Liver (tissue), 9 donors: ENCODE results near the gene RAB28. TPM values are rescaled to one million over a fixed set of nuclear protein-coding genes. Genes with fewer than 3 reads are reported as not detected.

ENCODE experiments used
- DNase-seq: peaks from one replicate; pipeline ENCODE4 v3.0.0-alpha.2; 2017; ENCODE audit warnings: low spot score
- H3K27ac ChIP-seq, 2 donors: one replicate each; pipeline ENCODE4 v1.7.0; 2013; ENCODE audit warnings: inconsistent platforms in 2 of 2, low read length in 2 of 2, control low read depth in 1 of 2, low read depth in 1 of 2, mild to moderate bottlenecking in 1 of 2
- H3K27me3 ChIP-seq, 4 donors: one replicate each; pipeline versions ENCODE4 v1.6.1 to v1.7.0; 2013; ENCODE audit warnings: low read length in 3 of 4, inconsistent platforms in 1 of 4, mild to moderate bottlenecking in 1 of 4, moderate library complexity in 1 of 4; ENCODE audit not compliant: control insufficient read depth in 4 of 4, insufficient read depth in 4 of 4
- H3K36me3 ChIP-seq, 4 donors: one replicate each; pipeline versions ENCODE4 v1.6.1 to v1.7.0; 2013; ENCODE audit warnings: low read length in 3 of 4, mild to moderate bottlenecking in 3 of 4, low read depth in 1 of 4, moderate library complexity in 1 of 4; ENCODE audit not compliant: control insufficient read depth in 4 of 4, insufficient read depth in 3 of 4
- H3K4me1 ChIP-seq, 4 donors: one replicate each; pipeline versions ENCODE4 v1.6.1 to v1.7.0; 2013; ENCODE audit warnings: low read length in 3 of 4, mild to moderate bottlenecking in 3 of 4, moderate library complexity in 1 of 4; ENCODE audit not compliant: control insufficient read depth in 4 of 4, insufficient read depth in 4 of 4
- H3K4me3 ChIP-seq, 3 donors: one replicate each; pipeline versions ENCODE4 v1.6.1 to v1.7.0; 2013; ENCODE audit warnings: low read length in 3 of 3, control low read depth in 1 of 3, low read depth in 1 of 3, mild to moderate bottlenecking in 1 of 3
- H3K9ac ChIP-seq, 2 donors: one replicate each; pipeline ENCODE4 v1.7.0; 2013; ENCODE audit warnings: low read length in 2 of 2, mild to moderate bottlenecking in 2 of 2, moderate library complexity in 2 of 2, control low read depth in 1 of 2, low read depth in 1 of 2
- H3K9me3 ChIP-seq, 4 donors: one replicate each; pipeline versions ENCODE4 v1.6.1 to v1.7.0; 2013; ENCODE audit warnings: low read length in 3 of 4; ENCODE audit not compliant: control insufficient read depth in 4 of 4
- FOXA1 ChIP-seq: IDR thresholded peaks from 2 replicates; pipeline ENCODE4 v1.6.1; 2016; ENCODE audit warnings: antibody characterized with exemption
- FOXA2 ChIP-seq: IDR thresholded peaks from 2 replicates; pipeline ENCODE4 v1.6.1; 2016; ENCODE audit warnings: antibody characterized with exemption
- GABPA ChIP-seq, 2 donors: IDR thresholded peaks in 1 of 2; conservative IDR thresholded peaks in 1 of 2; 2 replicates each; pipeline ENCODE4 v1.6.1; 2016; ENCODE audit warnings: antibody characterized with exemption in 2 of 2, mild to moderate bottlenecking in 1 of 2, moderate library complexity in 1 of 2
- HNF4G ChIP-seq: IDR thresholded peaks from 2 replicates; pipeline ENCODE4 v1.6.1; 2016; ENCODE audit warnings: antibody characterized with exemption
- NR2F2 ChIP-seq: IDR thresholded peaks from 2 replicates; pipeline ENCODE4 v1.6.1; 2016; ENCODE audit warnings: antibody characterized with exemption
- RAD21 ChIP-seq, 2 donors: IDR thresholded peaks; 2 replicates each; pipeline ENCODE4 v1.6.1; 2016; ENCODE audit warnings: antibody characterized with exemption in 2 of 2, mild to moderate bottlenecking in 2 of 2
- RXRA ChIP-seq, 2 donors: IDR thresholded peaks; 2 replicates each; pipeline ENCODE4 v1.6.1; 2017 to 2018; ENCODE audit warnings: antibody characterized with exemption in 2 of 2, mild to moderate bottlenecking in 1 of 2
- SP1 ChIP-seq: IDR thresholded peaks from 2 replicates; pipeline ENCODE4 v1.6.1; 2018; ENCODE audit warnings: antibody characterized with exemption, mild to moderate bottlenecking
- TAF1 ChIP-seq: conservative IDR thresholded peaks from 2 replicates; pipeline ENCODE4 v1.6.1; 2016; ENCODE audit warnings: antibody characterized with exemption, mild to moderate bottlenecking
- YY1 ChIP-seq: IDR thresholded peaks from 2 replicates; pipeline ENCODE4 v1.6.1; 2016; ENCODE audit warnings: antibody characterized with exemption, mild to moderate bottlenecking
- WGBS: extraction: QIAGEN DNeasy Blood & Tissue Kit; methylation state at CpG from one replicate; pipeline ENCODE4 v1.1.7; 2013; 5-methylcytosine and 5-hydroxymethylcytosine counted together
- polyA plus RNA-seq, 2 donors: library from polyadenylated mRNA; stranded (reverse) in 1 of 2; unstranded in 1 of 2; fragments of 200-250 nt in 1 of 2; fragments of >200 nt in 1 of 2; fragmentation: Nextera tagmentation in 1 of 2; extraction: Ambion mirVana in 1 of 2; gene quantifications; one replicate each; pipeline versions ENCODE4 v1.2.1 to v1.2.3, GENCODE V29; 2013 to 2015
- total RNA-seq, 2 donors: library from RNA; depleted of rRNA; stranded (reverse); fragments of >200 nt; gene quantifications; one replicate each; pipeline ENCODE4 v1.2.3, GENCODE V29; 2014
- TF ChIP-seq, protein P1 (sequence below): IDR thresholded peaks from 2 replicates; pipeline ENCODE4 v1.6.1; 2016; ENCODE audit warnings: antibody characterized with exemption
- TF ChIP-seq, protein P2 (sequence below): IDR thresholded peaks from 2 replicates; pipeline ENCODE4 v1.6.1; 2016; ENCODE audit warnings: antibody characterized with exemption, mild to moderate bottlenecking
- TF ChIP-seq, protein P3 (sequence below): IDR thresholded peaks from 2 replicates; pipeline ENCODE4 v1.6.1; 2016; ENCODE audit warnings: antibody characterized with exemption
- donor health status: healthy.
- donor health status: healthy.
- donor health status: healthy.
- donor health status: healthy.
- donor health status: healthy.

The RAB28 gene
- total and polyA plus RNA-seq, 4 donors, result 3.9 to 7.7 (median 6.8) TPM

DNA sequence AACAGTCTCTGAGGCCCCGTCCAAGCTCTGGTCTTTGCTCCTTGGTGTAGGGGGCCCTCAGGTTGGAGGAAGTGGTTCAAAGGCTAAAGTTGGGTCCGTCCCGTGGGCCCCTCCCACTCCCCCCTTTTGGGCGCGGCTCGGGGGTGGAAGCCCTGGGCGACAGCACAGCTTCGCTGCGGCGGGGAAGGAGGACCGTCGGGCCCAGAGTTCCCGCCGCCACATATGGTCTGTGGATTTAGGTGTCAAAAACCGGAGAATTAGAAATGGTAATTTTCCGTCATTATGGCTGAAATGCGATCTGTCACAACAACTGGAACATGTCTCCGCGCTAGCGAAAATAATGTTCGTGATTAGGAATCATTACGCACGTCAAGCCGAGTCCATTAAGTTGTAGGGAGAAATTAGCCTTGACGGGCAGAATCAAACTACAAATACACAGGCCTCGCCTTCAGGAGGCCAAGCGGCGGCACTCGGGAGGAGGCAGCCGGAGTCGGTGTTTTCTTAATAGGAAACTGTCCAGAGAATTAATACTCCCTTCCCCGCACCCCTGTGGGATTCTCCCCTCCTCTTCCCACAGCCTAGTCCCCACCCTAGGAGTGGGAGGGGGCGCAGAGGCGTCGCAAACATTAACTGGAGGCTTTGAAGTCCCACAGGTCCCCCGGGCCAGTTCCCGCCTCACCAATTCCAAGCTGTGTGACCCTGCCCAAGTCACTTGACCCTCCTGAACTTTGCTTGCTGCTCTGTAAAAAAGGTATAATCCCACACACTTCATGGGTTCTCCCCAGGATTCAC lies 45.2 kb upstream of the RAB28 start:
- WGBS, result 10% methylated on average over 37 of the region's 37 CpGs
- no peak for TF ChIP-seq SP1
- TF ChIP-seq, protein P1, sequence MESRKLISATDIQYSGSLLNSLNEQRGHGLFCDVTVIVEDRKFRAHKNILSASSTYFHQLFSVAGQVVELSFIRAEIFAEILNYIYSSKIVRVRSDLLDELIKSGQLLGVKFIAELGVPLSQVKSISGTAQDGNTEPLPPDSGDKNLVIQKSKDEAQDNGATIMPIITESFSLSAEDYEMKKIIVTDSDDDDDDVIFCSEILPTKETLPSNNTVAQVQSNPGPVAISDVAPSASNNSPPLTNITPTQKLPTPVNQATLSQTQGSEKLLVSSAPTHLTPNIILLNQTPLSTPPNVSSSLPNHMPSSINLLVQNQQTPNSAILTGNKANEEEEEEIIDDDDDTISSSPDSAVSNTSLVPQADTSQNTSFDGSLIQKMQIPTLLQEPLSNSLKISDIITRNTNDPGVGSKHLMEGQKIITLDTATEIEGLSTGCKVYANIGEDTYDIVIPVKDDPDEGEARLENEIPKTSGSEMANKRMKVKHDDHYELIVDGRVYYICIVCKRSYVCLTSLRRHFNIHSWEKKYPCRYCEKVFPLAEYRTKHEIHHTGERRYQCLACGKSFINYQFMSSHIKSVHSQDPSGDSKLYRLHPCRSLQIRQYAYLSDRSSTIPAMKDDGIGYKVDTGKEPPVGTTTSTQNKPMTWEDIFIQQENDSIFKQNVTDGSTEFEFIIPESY, result no peak
- peaks cover 6 to 13% (median 7%) of the 10 kb centered on the region in 4 donors for H3K9me3 ChIP-seq
- peaks cover 0 to under 1% (median 0%) of the 10 kb centered on the region in 4 donors for H3K36me3 ChIP-seq
- DNase-seq, result no peak
- peaks cover 0 to 8% (median 3%) of the 10 kb centered on the region in 4 donors for H3K4me1 ChIP-seq
- peaks cover 10 to 57% (median 22%) of the 10 kb centered on the region in 4 donors for H3K27me3 ChIP-seq
- no peak overlapping the region for H3K27ac ChIP-seq
- H3K4me3 ChIP-seq, result no peak overlapping the region
- no peak overlapping the region for H3K9ac ChIP-seq

DNA sequence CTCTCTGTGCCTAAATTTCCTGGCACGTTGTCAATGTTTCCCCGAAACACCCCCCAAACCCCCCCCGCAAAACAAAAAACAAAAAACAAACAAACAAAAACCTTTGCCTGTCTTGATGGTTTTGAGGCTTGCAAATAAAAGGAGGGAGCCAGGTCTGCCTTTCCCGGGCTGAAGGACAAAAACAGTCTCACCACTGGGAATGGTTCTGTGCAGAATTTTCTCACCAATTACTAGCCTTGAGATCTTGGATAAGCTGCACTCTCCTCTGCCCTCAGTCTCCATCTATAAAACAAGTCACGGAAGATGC lies 44.6 kb upstream of the RAB28 start:
- Histone ChIP-seq H3K27ac (no peak overlapping the region), H3K9me3 (peaks cover 10 to 18% (median 11%) of the 10 kb centered on the region in 4 donors), H3K4me3 (no peak overlapping the region), H3K27me3 (peaks cover 10 to 59% (median 20%) of the 10 kb centered on the region in 4 donors), H3K9ac (no peak overlapping the region), H3K36me3 (peaks cover 0 to 2% (median 0%) of the 10 kb centered on the region in 4 donors), H3K4me1 (peaks cover 0 to 8% (median 3%) of the 10 kb centered on the region in 4 donors)
- no peak for TF ChIP-seq NR2F2
- TF ChIP-seq FOXA1, result no peak
- TF ChIP-seq YY1, result no peak
- no peak for TF ChIP-seq RXRA (IDR thresholded peaks at IDR 0.05)
- TF ChIP-seq, protein P1, result no peak
- TF ChIP-seq SP1, result no peak
- no peak for TF ChIP-seq FOXA2
- TF ChIP-seq TAF1, result no peak
- TF ChIP-seq, protein P2, sequence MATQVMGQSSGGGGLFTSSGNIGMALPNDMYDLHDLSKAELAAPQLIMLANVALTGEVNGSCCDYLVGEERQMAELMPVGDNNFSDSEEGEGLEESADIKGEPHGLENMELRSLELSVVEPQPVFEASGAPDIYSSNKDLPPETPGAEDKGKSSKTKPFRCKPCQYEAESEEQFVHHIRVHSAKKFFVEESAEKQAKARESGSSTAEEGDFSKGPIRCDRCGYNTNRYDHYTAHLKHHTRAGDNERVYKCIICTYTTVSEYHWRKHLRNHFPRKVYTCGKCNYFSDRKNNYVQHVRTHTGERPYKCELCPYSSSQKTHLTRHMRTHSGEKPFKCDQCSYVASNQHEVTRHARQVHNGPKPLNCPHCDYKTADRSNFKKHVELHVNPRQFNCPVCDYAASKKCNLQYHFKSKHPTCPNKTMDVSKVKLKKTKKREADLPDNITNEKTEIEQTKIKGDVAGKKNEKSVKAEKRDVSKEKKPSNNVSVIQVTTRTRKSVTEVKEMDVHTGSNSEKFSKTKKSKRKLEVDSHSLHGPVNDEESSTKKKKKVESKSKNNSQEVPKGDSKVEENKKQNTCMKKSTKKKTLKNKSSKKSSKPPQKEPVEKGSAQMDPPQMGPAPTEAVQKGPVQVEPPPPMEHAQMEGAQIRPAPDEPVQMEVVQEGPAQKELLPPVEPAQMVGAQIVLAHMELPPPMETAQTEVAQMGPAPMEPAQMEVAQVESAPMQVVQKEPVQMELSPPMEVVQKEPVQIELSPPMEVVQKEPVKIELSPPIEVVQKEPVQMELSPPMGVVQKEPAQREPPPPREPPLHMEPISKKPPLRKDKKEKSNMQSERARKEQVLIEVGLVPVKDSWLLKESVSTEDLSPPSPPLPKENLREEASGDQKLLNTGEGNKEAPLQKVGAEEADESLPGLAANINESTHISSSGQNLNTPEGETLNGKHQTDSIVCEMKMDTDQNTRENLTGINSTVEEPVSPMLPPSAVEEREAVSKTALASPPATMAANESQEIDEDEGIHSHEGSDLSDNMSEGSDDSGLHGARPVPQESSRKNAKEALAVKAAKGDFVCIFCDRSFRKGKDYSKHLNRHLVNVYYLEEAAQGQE, result no peak
- TF ChIP-seq, protein P3, sequence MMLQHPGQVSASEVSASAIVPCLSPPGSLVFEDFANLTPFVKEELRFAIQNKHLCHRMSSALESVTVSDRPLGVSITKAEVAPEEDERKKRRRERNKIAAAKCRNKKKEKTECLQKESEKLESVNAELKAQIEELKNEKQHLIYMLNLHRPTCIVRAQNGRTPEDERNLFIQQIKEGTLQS, result no peak
- no peak for TF ChIP-seq GABPA (IDR thresholded peaks at IDR 0.05 in 1 of 2, conservative IDR thresholded peaks at IDR 0.05 in 1 of 2)
- TF ChIP-seq RAD21 (IDR thresholded peaks at IDR 0.05), result no peak
- no peak for TF ChIP-seq HNF4G
- WGBS, result 11% methylated on average over 5 of the region's 5 CpGs
- no peak for DNase-seq
